DMS 273 (cell line): ENCODE data around the gene ZNF285.
"Not testable (repeated sequence)": the region's sequence is repeated elsewhere in the genome, so short reads cannot be mapped to it uniquely, and the experiment has no call there.

Experiments used
- DNase-seq: peaks from one replicate; lab custom pipeline; 2025; ENCODE audit not compliant: unreplicated experiment; lab: John Stamatoyannopoulos, UW

The ZNF285 gene

GRCh38 chr19:44401139-44402115, at the start of gene ZNF285:
Gene ZNF285, minus strand, starts transcription at chr19:44401608. Its CDS starts 4,395 bp downstream, at chr19:44397213.
- DNase-seq: no peak

GRCh38 chr19:44447916-44448674, 46.7 kb upstream of the ZNF285 start, which contains the start of gene ZNF229:
Gene ZNF229, minus strand, starts transcription at chr19:44448472. Its CDS starts 5,625 bp downstream, at chr19:44442847.
- DNase-seq: peak; percentile 95

- DNase-seq: no peak
Observed at GRCh38 chr19:44438441-44438840, 37.0 kb upstream of the ZNF285 start.

- DNase-seq: no peak
Observed at GRCh38 chr19:44435441-44435840, 34.0 kb upstream of the ZNF285 start.

- no peak for DNase-seq
Observed at GRCh38 chr19:44430956-44431355, 29.5 kb upstream of the ZNF285 start.

GRCh38 chr19:44415553-44415952, 14.1 kb upstream of the ZNF285 start:
- DNase-seq: not testable (repeated sequence)

- DNase-seq: not testable (repeated sequence)
Observed at GRCh38 chr19:44389268-44389667, 12.1 kb downstream of the ZNF285 start.

- DNase-seq: no peak
Observed at GRCh38 chr19:44374789-44375188, 26.6 kb downstream of the ZNF285 start.

GRCh38 chr19:44371815-44372480, 29.5 kb downstream of the ZNF285 start:
- no peak for DNase-seq

GRCh38 chr19:44367024-44367423, 34.4 kb downstream of the ZNF285 start:
- DNase-seq: no peak

GRCh38 chr19:44356383-44357111, 44.9 kb downstream of the ZNF285 start, which contains the start of gene ZNF112:
Gene ZNF112, minus strand, starts transcription at chr19:44356680. Its CDS starts 16,141 bp downstream, at chr19:44340539.
- DNase-seq: peak; percentile 98

GRCh38 chr19:44346556-44346955, 54.9 kb downstream of the ZNF285 start:
- no peak for DNase-seq

- peak; percentile 67 for DNase-seq
Observed at GRCh38 chr19:44345959-44346358, 55.4 kb downstream of the ZNF285 start.

- no peak for DNase-seq
Observed at GRCh38 chr19:44344255-44344654, 57.2 kb downstream of the ZNF285 start.

- no peak for DNase-seq
Observed at GRCh38 chr19:44341794-44342193, 59.6 kb downstream of the ZNF285 start.

GRCh38 chr19:44334639-44335038, 66.8 kb downstream of the ZNF285 start:
- DNase-seq: not testable (repeated sequence)
